Lower leg skin (tissue), 4 donors: ENCODE results near the gene EYS. TPM values are rescaled to one million over a fixed set of nuclear protein-coding genes. Genes with fewer than 3 reads are reported as not detected.
"Not testable (repeated sequence)": the region's sequence is repeated elsewhere in the genome, so short reads cannot be mapped to it uniquely, and the experiment has no call there.

Experiments
- DNase-seq, 2 donors: peaks; one replicate each; pipeline ENCODE4 v3.0.0-alpha.2; 2019; ENCODE audit warnings: low spot score in 2 of 2
- H3K4me3 ChIP-seq: fragments of 200-600 bp; sonication (generic); 2 replicates; pipeline ENCODE4 v1.5.1; 2017; ENCODE audit warnings: mild to moderate bottlenecking, low read depth; ENCODE audit not compliant: poor library complexity, severe bottlenecking
- CTCF ChIP-seq, 3 donors: fragments of 450-650 bp; IDR thresholded peaks; one replicate each; pipeline ENCODE4 v1.5.1; 2016; ENCODE audit warnings: antibody characterized with exemption in 3 of 3, mild to moderate bottlenecking in 3 of 3, moderate library complexity in 2 of 3
- POLR2A ChIP-seq, 2 donors: fragments of 450-650 bp; IDR thresholded peaks; one replicate each; pipeline ENCODE4 v1.6.1; 2016 to 2017; ENCODE audit warnings: antibody characterized with exemption in 2 of 2, mild to moderate bottlenecking in 1 of 2, moderate library complexity in 1 of 2
- WGBS, 2 donors: methylation state at CpG; one replicate each; pipeline ENCODE4 v1.1.5; 2018; 5-methylcytosine and 5-hydroxymethylcytosine counted together
- intact Hi-C: fragments of 100-400 bp; cut with DNase I; formaldehyde crosslinking; loops from one replicate; pipeline ENCODE4 v1.15.0; 2023; ENCODE audit warnings: low total_unique reads
- total RNA-seq, 4 donors: library from RNA; depleted of rRNA; stranded (reverse); fragments of >200 nt; gene quantifications; one replicate each; pipeline ENCODE4 v1.1.0, GENCODE V29; 2016

Gene EYS
- total RNA-seq, 4 donors from 2014 or later: 0.04 TPM; not detected in 3

GRCh38 chr6:63757826-63758225, 1949.2 kb downstream of the EYS start:
- TF ChIP-seq CTCF (IDR thresholded peaks at IDR 0.05): no peak
- no peak for TF ChIP-seq POLR2A (IDR thresholded peaks at IDR 0.05)
- WGBS, 2 donors: 64 to 95% methylated on average over 1 of the region's 1 CpG
- DNase-seq: no peak

GRCh38 chr6:63757275-63757674, 1949.8 kb downstream of the EYS start:
- intact Hi-C loops, DNase-seq, H3K4me3 ChIP-seq: not testable (repeated sequence)

More at GRCh38 chr6:63757826-63758225, 1949.2 kb downstream of the EYS start:
- intact Hi-C loops: no loop called here
- H3K4me3 ChIP-seq: no peak overlapping the region

- intact Hi-C loops: no loop called here
- TF ChIP-seq POLR2A (IDR thresholded peaks at IDR 0.05): no peak
- no peak for TF ChIP-seq CTCF (IDR thresholded peaks at IDR 0.05)
- H3K4me3 ChIP-seq: no peak overlapping the region
- DNase-seq: no peak
- 95 to 98% methylated on average over 2 of the region's 2 CpGs for WGBS, 2 donors
These were observed 1956.6 kb downstream of the EYS start for GRCh38 chr6:63750400-63750799.

- intact Hi-C loops: no loop called here
- TF ChIP-seq POLR2A (IDR thresholded peaks at IDR 0.05) (no peak), CTCF (IDR thresholded peaks at IDR 0.05) (no peak)
- no peak overlapping the region for H3K4me3 ChIP-seq
- no peak for DNase-seq
These were observed 1961.2 kb downstream of the EYS start for GRCh38 chr6:63745784-63746183.

GRCh38 chr6:63744810-63745209, 1962.2 kb downstream of the EYS start:
- WGBS, 2 donors: 81 to 87% methylated on average over 4 of the region's 4 CpGs

GRCh38 chr6:63743691-63744090, 1963.3 kb downstream of the EYS start:
- TF ChIP-seq CTCF (IDR thresholded peaks at IDR 0.05) (no peak), POLR2A (IDR thresholded peaks at IDR 0.05) (no peak)
- H3K4me3 ChIP-seq: no peak overlapping the region
- intact Hi-C loops: no loop called here
- DNase-seq: no peak

More at GRCh38 chr6:63744810-63745209, 1962.2 kb downstream of the EYS start:
- intact Hi-C loops: no loop called here
- H3K4me3 ChIP-seq: no peak overlapping the region
- TF ChIP-seq CTCF (IDR thresholded peaks at IDR 0.05) (no peak), POLR2A (IDR thresholded peaks at IDR 0.05) (no peak)
- DNase-seq: no peak
